HG02884 (cell line): ENCODE data around the gene LRRC8D.

ENCODE experiments used
- ATAC-seq: cut with Tn5 transposase; IDR thresholded peaks from one replicate; pipeline ENCODE4 v1.9.1; 2021; ENCODE audit warnings: mild to moderate bottlenecking, moderate library complexity; ENCODE audit not compliant: unreplicated experiment

LRRC8D gene

GRCh38 chr1:89832496-89833127 lies 11.8 kb downstream of the LRRC8D start:
- no peak for ATAC-seq

DNA sequence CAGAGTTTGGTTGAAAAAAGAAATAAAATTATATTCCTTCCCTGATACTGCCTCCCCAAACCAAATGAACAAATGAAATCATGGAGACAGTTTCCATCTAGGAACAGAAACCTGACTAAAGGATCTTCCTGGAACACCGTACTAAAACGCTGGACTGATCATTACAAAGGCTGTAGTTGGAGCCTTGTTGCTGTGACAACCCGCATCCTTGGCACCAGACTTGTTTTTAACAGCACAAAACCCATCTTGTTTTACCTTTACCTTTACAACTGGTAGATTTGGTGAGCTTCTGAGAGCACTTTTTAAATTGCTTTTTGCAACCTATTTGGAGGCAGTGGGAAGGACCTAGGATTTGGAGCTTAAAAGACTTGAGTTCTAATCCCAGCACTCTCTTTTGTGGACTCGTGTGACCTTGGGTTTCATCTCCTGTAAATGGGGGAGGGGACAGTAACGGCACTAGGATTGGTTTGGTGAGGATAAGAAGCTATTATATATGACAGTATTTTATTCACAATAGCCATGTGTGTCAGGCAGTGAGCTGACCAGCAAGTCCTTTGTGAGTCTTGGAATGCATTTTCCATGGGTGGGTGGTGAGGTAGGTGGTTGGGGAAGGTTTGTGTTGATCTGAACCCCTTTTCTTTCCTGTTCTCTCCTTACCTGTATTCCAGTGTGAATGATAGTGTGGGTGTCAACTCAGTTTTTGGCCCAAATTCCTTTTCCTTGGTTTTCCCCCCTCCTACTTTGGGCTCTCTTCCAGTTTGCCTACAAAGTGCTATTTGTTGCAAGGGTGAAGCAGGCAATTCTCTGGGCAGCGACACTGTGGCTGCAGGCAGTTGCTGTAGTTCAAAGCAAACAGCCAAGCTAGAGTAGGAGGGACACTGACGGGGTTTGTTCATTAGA lies 12.6 kb downstream of the LRRC8D start:
- no peak for ATAC-seq

DNA sequence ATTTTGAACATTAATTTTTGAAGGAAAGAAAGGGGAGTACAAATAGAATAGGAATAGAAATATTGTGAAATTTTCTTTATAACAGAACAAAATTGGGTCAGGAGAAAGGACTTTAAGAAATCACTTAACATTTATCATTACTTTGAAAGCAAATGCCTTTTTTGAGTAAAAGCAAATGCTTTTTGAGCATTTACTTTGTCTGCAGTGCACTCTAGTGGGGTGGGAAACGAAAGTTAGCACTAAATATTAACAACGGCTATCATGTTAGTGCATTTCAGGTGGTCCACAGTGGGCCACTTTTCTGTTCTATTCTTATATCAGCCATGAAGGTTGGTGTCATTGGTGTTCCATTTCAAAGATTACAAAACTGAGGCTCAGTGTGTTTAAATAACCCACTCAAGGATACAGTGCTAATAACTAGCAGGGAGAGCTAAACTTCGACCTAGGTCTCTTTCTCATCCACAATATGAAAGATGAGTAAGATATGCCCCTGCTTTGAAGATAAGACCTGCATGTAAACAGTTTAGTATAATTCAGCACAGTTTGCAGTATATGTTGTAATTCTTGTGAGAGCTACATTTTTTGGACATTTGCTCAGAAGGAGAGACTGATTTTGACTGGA lies 13.4 kb downstream of the LRRC8D start:
- no peak for ATAC-seq

DNA sequence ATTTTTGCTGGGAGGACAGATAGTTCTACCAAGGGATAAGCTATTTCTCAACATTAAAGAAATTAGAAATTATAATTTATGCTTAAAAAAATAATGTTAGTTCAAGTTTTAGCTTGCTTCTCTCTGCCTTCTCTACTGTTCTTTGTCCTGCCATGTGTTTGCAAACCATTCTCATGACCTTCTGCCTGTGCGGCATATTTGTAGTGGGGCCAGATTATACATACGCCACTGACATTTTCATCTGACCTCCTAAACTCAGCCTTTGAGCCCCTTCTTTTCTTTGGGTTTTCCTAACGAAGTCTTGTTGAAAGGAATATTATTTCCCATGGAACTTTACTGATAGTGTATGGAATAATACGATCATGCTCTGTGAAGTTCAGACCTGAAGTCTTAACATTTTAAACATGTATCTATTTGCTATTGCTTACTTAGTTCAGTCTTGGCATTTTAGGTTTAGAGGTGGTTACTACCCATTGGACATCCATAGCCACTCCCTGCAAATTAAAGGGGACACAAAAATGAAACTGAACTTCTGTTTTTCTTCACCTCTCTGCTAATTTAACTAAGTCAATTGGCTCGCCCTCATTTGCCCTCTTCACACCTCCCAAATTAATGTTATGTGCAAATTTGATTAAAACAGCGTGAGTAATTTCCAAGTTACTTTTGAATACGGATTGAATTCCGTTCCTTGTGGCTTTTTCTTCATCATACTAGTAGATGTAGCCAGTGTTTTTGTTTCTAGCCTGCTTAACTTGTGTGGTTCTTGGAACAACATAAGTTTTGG lies 15.6 kb downstream of the LRRC8D start:
- no peak for ATAC-seq

- ATAC-seq = no peak
Observed at GRCh38 chr1:89837036-89837481, 16.2 kb downstream of the LRRC8D start.

DNA sequence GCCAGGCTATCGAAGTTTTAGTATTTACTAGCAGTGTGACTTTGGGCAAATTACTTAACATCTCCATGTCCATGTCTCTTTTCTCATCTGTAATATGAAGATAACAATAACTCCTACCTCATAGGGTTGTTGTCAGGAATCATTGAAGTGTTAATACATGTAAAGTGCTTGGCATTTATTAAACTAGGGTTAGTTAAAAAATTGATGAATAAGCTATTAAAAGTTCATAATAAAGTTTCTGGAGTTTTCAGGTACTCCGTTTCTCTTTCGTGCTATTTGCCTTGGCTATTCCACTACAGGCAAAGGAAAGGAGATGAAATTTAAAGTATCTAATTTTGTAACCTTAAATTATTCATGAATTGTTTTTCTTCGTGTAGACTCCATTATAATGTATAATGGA lies 16.7 kb downstream of the LRRC8D start:
- ATAC-seq = no peak

DNA sequence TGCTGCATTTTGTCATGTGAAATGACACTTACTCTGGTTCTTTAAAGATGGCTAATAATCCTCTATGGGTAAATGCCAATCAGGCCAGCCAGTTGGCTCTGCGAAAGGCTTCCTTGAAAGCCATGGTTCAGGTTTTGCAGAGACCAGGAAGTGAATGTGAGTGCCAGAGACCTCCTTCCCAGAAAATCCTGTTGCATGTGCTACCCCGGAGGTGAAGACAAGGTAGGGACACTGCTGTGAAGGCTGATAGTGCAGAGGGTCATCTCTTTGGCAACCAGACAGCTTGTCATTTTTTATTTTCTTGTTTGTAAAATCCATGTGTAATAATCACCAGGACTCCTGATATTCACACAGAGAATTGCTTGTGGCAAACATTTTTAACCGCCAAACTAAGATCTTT lies 18.7 kb downstream of the LRRC8D start:
- ATAC-seq = no peak

GRCh38 chr1:89841507-89841906 lies 20.7 kb downstream of the LRRC8D start:
- no peak for ATAC-seq

DNA sequence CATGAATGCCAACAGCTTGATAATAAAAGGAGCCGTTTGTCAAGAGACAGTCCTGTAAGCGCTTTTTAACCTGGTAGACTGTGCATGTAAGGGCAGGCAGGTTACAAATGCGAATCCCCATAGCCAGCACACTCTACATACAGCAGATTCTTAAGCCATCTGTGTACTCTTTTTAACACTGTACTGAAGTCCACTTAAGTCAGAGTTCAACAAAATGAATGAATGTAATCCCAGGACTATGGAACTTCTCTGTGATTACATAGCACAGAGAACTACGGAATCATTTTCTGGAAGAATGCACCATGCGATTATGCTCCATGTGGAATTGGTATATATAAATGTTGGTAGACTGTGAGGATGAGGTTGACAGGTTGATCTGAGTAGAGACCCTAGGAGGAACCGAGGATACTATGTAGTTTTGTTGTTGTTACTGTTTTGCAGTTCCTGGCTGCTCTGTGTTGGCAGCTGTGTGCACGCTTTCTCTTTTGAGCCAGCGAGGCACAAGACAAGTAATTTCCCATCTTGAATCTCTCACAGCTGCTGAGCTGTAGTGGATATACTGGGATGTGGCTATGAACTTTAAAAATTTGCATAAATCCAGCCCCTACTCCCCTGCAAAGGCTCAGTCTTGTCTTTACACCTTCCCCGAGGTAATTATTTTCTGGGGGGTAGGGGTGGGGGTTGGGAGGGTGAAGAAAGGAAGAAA lies 21.9 kb downstream of the LRRC8D start:
- ATAC-seq = peak; percentile 38

DNA sequence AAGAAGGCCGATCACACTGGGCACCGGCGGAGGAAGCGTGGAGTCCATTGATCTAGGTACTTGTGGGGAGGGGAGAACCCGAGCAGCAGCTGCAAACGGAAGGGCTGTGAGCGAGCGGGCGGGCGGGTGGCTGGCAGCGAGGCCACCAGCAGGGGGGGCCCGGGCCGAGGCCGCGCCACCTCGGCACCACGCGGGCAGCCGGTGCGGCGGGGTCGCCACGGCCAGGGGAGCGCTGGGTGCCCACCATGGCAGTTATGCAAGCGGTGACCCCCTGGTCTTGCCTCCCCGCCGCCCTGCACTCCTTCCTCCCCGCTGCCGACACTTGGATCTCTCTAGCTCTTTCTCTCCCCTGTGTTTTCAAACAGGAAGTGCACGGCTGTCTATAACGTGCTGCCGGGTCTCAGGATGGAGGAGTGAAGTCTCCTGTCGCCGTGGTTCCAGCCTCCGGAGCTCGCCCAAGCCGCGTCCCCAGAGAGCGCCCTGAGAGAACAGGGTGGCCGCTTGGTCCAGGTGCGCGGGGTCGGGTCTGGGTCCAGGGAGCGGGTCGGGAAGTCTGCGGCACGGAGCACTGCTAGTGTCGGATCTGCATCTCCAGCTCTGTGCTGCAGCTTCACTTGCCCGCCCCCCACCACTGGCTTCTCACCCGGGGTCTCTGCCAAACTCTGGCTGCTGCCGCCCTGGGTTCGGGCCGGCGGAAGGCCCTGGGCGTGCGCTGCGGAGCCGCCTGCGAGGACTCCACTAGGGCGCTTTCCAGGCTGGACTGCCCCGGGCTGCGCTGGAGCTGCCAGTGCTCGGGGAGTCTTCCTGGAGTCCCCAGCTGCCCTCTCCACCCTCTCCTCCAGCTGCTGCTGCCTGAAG lies 22.7 kb downstream of the LRRC8D start:
- ATAC-seq = peak; percentile 82

DNA sequence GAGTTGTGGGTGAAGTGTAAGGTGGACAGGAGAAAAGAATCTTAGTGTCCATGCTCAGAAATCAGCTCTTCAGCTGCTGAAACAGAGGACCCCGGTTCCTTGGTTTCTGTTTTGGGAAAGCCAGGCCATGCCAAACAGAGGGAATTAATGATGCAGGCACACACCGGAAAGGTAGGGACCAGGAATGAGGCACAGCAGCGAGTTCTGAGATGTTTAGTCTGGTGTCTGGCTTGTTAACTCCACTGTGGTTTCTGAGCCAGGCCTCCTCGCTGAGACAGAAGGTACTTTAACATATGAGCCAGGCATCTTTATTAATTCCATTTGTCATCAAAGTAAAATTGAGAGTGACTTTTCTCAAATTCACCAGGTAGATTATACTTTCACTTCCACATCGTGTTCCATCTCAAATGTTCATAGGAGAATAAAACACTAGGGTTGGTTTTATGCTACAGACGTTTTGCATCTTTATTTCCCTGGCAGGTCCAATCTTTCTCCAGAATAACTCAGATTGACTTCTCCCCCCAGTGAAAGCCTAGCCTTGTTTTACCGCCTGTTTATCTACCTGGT lies 23.5 kb downstream of the LRRC8D start:
- no peak for ATAC-seq

- ATAC-seq = no peak
Observed at GRCh38 chr1:89844860-89845259, 24.0 kb downstream of the LRRC8D start.

GRCh38 chr1:89847191-89847729 lies 26.4 kb downstream of the LRRC8D start:
- ATAC-seq = no peak

GRCh38 chr1:89850844-89851415 lies 30.1 kb downstream of the LRRC8D start:
- no peak for ATAC-seq

DNA sequence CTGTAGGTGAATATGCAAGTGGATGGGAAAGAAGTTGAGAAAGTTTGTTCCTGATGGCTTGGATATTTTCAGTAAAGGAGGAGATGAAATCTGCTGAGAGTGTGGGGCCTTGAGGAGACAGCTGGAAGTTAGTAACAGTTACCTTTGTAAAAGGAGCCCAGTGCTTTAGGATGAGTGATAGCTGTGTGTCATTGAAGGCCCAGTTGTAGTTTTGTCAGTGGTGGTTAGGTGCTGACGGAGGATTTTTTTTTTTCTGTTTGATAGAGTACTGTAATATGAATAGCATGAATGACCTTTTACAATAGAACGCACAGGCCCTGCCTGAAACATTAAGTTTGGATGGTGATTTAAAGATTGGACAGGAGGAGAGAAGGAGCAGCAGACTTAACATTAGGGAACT lies 33.3 kb downstream of the LRRC8D start:
- ATAC-seq = no peak

DNA sequence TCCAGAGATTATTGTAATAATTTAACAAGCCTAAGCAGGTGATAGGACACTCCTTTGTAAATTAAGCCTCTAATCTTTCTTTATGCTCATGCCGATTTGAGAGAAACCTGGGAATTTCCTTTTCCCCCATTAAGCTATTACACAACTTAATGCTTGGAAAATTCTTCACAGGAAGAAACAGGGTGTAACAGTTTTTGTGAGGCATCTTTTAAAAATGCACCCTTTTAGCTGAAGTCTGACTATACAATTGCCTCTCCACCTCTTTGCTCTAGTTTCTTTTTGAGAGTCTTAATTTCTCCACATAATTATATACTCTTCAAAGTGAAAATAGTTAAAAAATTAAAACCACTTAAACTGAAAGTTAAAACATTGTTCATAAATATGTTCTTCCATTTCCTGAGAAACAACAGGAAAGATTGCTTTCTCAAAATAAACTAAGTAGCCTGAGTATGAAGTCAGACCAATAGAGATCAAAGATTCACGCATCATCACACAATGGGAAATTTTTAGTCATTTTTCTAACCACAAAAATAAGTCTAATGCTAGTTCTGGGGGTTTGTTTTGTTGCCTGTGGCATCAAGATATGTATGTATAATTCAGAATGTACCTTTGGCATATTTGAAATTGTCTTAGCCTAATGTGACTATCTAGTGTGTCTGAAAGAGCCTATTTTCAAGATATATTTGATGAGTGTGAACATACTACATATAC lies 34.7 kb downstream of the LRRC8D start:
- ATAC-seq = peak; percentile 89

- ATAC-seq = no peak
Observed at GRCh38 chr1:89863165-89863830, 42.5 kb downstream of the LRRC8D start.
